Nephron (organoid): ENCODE data around the gene RNASE8.

ENCODE experiments used
- H3K27ac Mint-ChIP-seq, 3 experiments: 2 replicates each; pipeline ENCODE4 v1.8.0; 2020; ENCODE audit warnings: mixed read lengths in 3 of 3, mild to moderate bottlenecking in 2 of 3, moderate library complexity in 1 of 3
- H3K27me3 Mint-ChIP-seq: 2 replicates; pipeline ENCODE4 v1.8.0; 2021; ENCODE audit warnings: low read depth, mild to moderate bottlenecking, moderate library complexity, mixed read lengths
- H3K36me3 Mint-ChIP-seq: 2 replicates; pipeline ENCODE4 v1.8.0; 2020; ENCODE audit warnings: low read depth, mixed read lengths
- H3K4me1 Mint-ChIP-seq: 2 replicates; pipeline ENCODE4 v1.8.0; 2020; ENCODE audit warnings: mixed read lengths
- H3K4me3 Mint-ChIP-seq, 3 experiments: 2 replicates each; pipeline ENCODE4 v1.8.0; 2020; ENCODE audit warnings: mild to moderate bottlenecking in 3 of 3, mixed read lengths in 3 of 3, moderate library complexity in 2 of 3
- H3K9me3 Mint-ChIP-seq: 2 replicates; pipeline ENCODE4 v1.8.0; 2020; ENCODE audit warnings: mixed read lengths
- TF ChIP-seq, protein P1 (sequence below), 3 experiments: fragments of 200-600 bp; sonication (generic); IDR thresholded peaks; one replicate each; pipeline ENCODE4 v1.5.0; 2021; ENCODE audit warnings: antibody characterized with exemption in 3 of 3; ENCODE audit not compliant: unreplicated experiment in 3 of 3

The RNASE8 gene

DNA sequence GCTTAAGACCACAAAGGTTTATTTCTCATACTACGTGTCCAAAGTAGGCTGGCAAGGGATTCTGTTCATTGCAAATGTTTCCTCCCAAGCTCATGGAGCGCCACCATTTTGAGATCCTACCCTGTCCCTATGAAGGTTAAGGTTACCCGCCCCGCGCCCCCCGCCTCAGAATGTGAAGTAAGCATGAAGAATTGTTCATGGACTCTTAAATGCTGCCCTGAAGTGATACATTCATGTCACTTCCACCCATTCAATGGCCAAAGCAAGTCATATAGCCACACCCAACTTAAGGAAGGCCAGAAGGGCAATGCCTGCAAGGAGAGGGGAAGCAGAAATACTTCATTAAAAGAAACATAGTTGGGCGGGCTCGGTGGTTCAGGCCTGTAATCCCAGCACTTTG is 47.5 kb downstream of the RNASE8 start:
- Mint-ChIP-seq H3K4me1 (peaks cover 59% of the 10 kb centered on the region), H3K27ac (peak overlapping the region; percentile 83 to 96 (median 96)), H3K27me3 (no peaks in the 10 kb centered on the region), H3K9me3 (no peaks in the 10 kb centered on the region), H3K36me3 (no peaks in the 10 kb centered on the region), H3K4me3 (peak overlapping the region in 1 of 3 experiments; percentile 92)
- TF ChIP-seq, protein P1, sequence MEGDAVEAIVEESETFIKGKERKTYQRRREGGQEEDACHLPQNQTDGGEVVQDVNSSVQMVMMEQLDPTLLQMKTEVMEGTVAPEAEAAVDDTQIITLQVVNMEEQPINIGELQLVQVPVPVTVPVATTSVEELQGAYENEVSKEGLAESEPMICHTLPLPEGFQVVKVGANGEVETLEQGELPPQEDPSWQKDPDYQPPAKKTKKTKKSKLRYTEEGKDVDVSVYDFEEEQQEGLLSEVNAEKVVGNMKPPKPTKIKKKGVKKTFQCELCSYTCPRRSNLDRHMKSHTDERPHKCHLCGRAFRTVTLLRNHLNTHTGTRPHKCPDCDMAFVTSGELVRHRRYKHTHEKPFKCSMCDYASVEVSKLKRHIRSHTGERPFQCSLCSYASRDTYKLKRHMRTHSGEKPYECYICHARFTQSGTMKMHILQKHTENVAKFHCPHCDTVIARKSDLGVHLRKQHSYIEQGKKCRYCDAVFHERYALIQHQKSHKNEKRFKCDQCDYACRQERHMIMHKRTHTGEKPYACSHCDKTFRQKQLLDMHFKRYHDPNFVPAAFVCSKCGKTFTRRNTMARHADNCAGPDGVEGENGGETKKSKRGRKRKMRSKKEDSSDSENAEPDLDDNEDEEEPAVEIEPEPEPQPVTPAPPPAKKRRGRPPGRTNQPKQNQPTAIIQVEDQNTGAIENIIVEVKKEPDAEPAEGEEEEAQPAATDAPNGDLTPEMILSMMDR (IDR thresholded peaks at IDR 0.05; ENCODE audit: unreplicated experiment in 3 of 3): no peak

DNA sequence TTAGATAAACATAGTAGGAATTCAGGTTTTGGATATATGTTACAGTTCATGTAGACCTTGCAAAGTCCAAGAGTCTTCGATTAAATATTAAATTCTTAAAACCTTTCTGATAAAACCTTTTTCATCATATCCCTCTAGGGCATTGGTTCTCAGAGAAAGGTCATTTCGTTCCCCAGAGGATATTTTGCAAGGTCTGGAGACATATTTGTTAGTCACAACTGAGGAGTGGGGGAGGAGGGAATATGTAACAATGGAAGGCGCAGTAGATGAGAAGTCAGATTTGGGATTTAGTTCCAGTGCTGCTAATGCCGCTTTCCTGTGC is 48.5 kb downstream of the RNASE8 start:
- Mint-ChIP-seq H3K9me3 (no peaks in the 10 kb centered on the region), H3K4me1 (peaks cover 60% of the 10 kb centered on the region), H3K4me3 (peak overlapping the region; percentile 62 to 78 (median 74))

DNA sequence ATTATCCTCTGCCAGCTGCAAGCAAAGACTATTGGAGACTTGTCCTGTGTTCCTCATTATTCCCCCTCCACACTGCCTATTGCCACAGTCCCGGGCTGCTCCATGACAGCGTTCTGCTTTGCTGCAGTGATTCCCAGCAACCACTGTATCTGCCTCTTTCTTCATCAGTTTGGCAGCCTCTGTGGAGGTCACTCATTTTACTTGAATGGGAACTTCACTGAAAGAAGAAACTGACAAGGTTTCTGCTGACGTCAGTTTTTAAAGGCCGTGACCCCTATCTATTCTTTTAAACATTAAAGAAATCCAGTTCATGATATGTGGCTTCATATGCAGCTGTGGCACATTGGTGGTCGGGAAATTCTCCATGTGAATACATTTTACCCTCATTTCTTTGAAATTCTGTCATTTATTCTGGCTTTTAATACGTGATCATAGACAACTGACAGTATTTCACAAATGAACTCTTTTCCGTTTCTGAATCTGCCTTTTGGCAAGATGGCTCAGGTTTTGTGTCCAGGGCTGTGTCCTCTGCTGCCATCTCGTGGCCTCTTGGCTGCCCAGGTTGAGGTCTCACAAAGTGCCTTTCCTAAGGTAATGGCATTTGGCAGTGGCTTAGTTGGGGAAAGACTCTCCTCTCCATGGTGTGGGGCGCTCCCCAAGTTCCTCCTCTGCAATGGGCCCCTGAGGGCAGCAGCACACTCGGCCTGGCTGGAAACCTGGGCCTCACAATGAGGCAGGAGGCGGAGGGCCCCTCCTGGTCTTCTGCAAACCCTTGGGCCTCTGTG is 49.1 kb downstream of the RNASE8 start:
- Mint-ChIP-seq H3K4me3 (peak overlapping the region; percentile 62 to 78 (median 74)), H3K4me1 (peaks cover 60% of the 10 kb centered on the region), H3K36me3 (no peaks in the 10 kb centered on the region), H3K9me3 (no peaks in the 10 kb centered on the region), H3K27me3 (no peaks in the 10 kb centered on the region), H3K27ac (peak overlapping the region; percentile 93 to 97 (median 96))
- TF ChIP-seq, protein P1 (IDR thresholded peaks at IDR 0.05; ENCODE audit: unreplicated experiment in 3 of 3): peak; percentile 80 to 91 (median 90)

More for the DNA sequence above, 48.5 kb downstream of the RNASE8 start:
- TF ChIP-seq, protein P1 (IDR thresholded peaks at IDR 0.05; ENCODE audit: unreplicated experiment in 3 of 3): no peak
- Mint-ChIP-seq H3K27ac (peak overlapping the region; percentile 93 to 97 (median 96)), H3K27me3 (no peaks in the 10 kb centered on the region), H3K36me3 (no peaks in the 10 kb centered on the region)

DNA sequence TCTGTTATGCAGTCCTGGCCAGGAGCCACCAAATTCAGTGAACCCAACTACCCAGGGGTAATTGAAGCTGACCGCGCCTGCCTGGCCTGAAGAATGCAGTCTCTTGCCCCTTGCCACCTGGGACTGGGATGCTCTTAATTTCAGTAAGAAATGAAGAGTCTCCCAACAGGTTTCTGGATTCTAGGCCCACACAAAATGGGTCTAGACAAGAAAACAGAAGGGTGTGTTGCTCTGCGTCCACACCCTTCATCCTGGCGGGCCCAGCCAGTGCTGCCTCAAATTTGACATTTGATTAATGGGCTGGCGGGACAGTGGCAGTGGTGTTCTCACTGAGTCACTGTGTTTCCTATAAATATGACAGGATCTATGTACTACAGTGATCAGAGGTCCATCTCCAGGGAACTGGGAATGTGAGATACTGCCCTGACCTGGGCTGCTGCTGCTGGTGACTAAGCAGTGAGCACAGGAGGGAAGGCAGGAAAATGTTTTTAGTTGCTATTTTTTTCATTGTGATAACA is 49.7 kb downstream of the RNASE8 start:
- Mint-ChIP-seq H3K4me3 (peak overlapping the region; percentile 62 to 78 (median 74)), H3K4me1 (peaks cover 54% of the 10 kb centered on the region), H3K36me3 (no peaks in the 10 kb centered on the region), H3K9me3 (no peaks in the 10 kb centered on the region), H3K27me3 (no peaks in the 10 kb centered on the region), H3K27ac (peak overlapping the region; percentile 93 to 97 (median 96))
- TF ChIP-seq, protein P1 (IDR thresholded peaks at IDR 0.05; ENCODE audit: unreplicated experiment in 3 of 3): no peak
